Psoas muscle (tissue), 8 donors: Measurements from ENCODE around the gene C11orf98. TPM values are rescaled to one million over a fixed set of nuclear protein-coding genes. Genes with fewer than 3 reads are reported as not detected.

Experiments used
- ATAC-seq, 4 donors: fragments of 200-7000 bp; cut with Tn5 transposase; one replicate each; pipeline ENCODE4 v1.9.1; 2020; ENCODE audit warnings: moderate library complexity in 3 of 4, mild to moderate bottlenecking in 2 of 4
- DNase-seq, 2 donors: peaks; one replicate each; pipeline ENCODE4 v3.0.0-alpha.2; 2020
- H3K27ac ChIP-seq: fragments of 200-600 bp; one replicate; pipeline ENCODE4 v1.8.0; 2022
- H3K27me3 ChIP-seq, 3 donors: fragments of 200-600 bp in 1 of 3; one replicate each; pipeline versions ENCODE4 v1.6.1 to v1.8.0; 2013 to 2022; ENCODE audit warnings: low read length in 2 of 3, mild to moderate bottlenecking in 2 of 3, moderate library complexity in 1 of 3; ENCODE audit not compliant: insufficient read depth in 3 of 3
- H3K36me3 ChIP-seq, 2 donors: fragments of 200-600 bp in 1 of 2; one replicate each; pipeline versions ENCODE4 v1.6.1 to v1.8.0; 2013 to 2022; ENCODE audit warnings: low read depth in 1 of 2, mild to moderate bottlenecking in 1 of 2, moderate library complexity in 1 of 2; ENCODE audit not compliant: insufficient read depth in 1 of 2
- H3K4me1 ChIP-seq: fragments of 200-600 bp; one replicate; pipeline ENCODE4 v1.8.0; 2022
- H3K4me3 ChIP-seq: fragments of 200-600 bp; one replicate; pipeline ENCODE4 v1.8.0; 2022; ENCODE audit warnings: mild to moderate bottlenecking
- H3K9me3 ChIP-seq: fragments of 200-600 bp; one replicate; pipeline ENCODE4 v1.8.0; 2022
- WGBS, 3 donors: extraction: QIAGEN DNeasy Blood & Tissue Kit; methylation state at CpG; one replicate each; pipeline versions ENCODE4 v1.1.6 to v1.1.7; 2013; 5-methylcytosine and 5-hydroxymethylcytosine counted together
- intact Hi-C, 2 donors: fragments of 100-400 bp; cut with DNase I; formaldehyde crosslinking; loops; one replicate each; pipeline versions ENCODE4 v1.11.0 to v1.14.2; 2022
- polyA plus RNA-seq, 3 donors: library from polyadenylated mRNA; stranded (reverse); fragments of 200-250 nt; gene quantifications; one replicate each; pipeline ENCODE4 v1.2.3, GENCODE V29; 2013
- total RNA-seq, 4 donors: library from RNA; stranded (reverse); fragmentation: NEBNext Ultra II Directional in 2 of 4; extraction: Animal tissue kit (Norgen Biotek cat#: 25700) in 2 of 4; gene quantifications; one replicate each; pipeline versions ENCODE4 v1.2.1 to v1.2.4, GENCODE V29; 2021 to 2023
- TF ChIP-seq, protein P1 (sequence below): fragments of 200-600 bp; IDR thresholded peaks from one replicate; pipeline ENCODE4 v1.8.0; 2022; ENCODE audit warnings: antibody characterized with exemption
- donor health status: healthy with polysubstance abuse.
- donor health status: DM: no; HTN: no; CAD: no; lungs with moderate emphysema.
- donor health status: Bipolar disorder and iron deficiency.
- donor health status: healthy.
- donor health status: DM: yes; HTN: yes; CAD: no.
- donor health status: DM: no; HTN: no; CAD: no.
- donor health status: DM: no; HTN: no; CAD: no.
- donor health status: DM: yes; HTN: yes; CAD: no.

The C11orf98 gene
- total and polyA plus RNA-seq, 7 donors, result 29.8 to 155 (median 50.9) TPM

DNA sequence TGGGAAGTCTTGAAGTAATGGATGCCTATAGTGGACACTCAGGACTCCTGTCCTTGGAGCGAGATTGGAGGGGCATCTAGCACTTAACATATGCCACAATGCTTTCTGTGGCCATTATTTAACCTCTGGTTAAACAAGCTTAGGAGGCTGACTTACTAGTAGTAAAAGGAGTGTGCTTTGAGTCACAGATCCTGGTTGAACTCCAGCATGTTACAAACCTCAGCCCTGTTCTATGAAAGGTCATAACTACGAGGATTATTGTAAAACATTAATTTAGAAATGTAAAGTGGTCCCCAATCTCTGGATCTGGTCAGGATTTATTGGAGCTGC is 8.2 kb upstream of the C11orf98 start:
- peak overlapping the region; percentile 98 for H3K4me3 ChIP-seq
- DNase-seq (no peak), ATAC-seq (no peak)
- TF ChIP-seq, protein P1, sequence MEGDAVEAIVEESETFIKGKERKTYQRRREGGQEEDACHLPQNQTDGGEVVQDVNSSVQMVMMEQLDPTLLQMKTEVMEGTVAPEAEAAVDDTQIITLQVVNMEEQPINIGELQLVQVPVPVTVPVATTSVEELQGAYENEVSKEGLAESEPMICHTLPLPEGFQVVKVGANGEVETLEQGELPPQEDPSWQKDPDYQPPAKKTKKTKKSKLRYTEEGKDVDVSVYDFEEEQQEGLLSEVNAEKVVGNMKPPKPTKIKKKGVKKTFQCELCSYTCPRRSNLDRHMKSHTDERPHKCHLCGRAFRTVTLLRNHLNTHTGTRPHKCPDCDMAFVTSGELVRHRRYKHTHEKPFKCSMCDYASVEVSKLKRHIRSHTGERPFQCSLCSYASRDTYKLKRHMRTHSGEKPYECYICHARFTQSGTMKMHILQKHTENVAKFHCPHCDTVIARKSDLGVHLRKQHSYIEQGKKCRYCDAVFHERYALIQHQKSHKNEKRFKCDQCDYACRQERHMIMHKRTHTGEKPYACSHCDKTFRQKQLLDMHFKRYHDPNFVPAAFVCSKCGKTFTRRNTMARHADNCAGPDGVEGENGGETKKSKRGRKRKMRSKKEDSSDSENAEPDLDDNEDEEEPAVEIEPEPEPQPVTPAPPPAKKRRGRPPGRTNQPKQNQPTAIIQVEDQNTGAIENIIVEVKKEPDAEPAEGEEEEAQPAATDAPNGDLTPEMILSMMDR, result no peak
- H3K27me3 ChIP-seq, result no peaks in the 10 kb centered on the region
- H3K27ac ChIP-seq, result peak overlapping the region; percentile 87
- H3K36me3 ChIP-seq, result peaks cover 6 to 52% of the 10 kb centered on the region in 2 donors
- peaks cover 43% of the 10 kb centered on the region for H3K4me1 ChIP-seq
- H3K9me3 ChIP-seq, result no peaks in the 10 kb centered on the region
- intact Hi-C loops, result no loop called here
- WGBS, 3 donors, result 70 to 82% (median 74%) methylated on average over 2 of the region's 2 CpGs

DNA sequence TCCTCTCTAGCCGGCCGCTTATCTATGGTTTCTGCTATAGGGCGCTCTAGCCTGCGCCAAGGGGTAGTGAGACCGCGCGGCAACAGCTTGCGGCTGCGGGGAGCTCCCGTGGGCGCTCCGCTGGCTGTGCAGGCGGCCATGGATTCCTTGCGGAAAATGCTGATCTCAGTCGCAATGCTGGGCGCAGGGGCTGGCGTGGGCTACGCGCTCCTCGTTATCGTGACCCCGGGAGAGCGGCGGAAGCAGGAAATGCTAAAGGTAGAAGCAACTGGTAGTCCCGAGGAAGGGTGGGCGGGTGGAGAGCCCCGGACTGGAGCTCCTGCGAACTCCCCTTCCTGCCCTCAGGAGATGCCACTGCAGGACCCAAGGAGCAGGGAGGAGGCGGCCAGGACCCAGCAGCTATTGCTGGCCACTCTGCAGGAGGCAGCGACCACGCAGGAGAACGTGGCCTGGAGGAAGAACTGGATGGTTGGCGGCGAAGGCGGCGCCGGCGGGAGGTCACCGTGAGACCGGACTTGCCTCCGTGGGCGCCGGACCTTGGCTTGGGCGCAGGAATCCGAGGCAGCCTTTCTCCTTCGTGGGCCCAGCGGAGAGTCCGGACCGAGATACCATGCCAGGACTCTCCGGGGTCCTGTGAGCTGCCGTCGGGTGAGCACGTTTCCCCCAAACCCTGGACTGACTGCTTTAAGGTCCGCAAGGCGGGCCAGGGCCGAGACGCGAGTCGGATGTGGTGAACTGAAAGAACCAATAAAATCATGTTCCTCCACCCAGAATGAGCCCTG is 6.8 kb upstream of the C11orf98 start, which contains the start of the genes LBHD1 and UQCC3:
Gene LBHD1, minus strand, starts transcription at position 660 of the 782 bp plus-strand sequence. CDS start 2,236 bp downstream, outside the sequence.
Gene UQCC3, plus strand, starts transcription at position 66 of the 782 bp plus-strand sequence. Its CDS starts 73 bp downstream, at position 139.
- ATAC-seq (peak; percentile 78 to 87 (median 84)), DNase-seq (peak; percentile 74 to 85)
- TF ChIP-seq, protein P1, result no peak
- no peaks in the 10 kb centered on the region for H3K9me3 ChIP-seq
- peaks cover 9 to 51% of the 10 kb centered on the region in 2 donors for H3K36me3 ChIP-seq
- H3K27me3 ChIP-seq, result no peaks in the 10 kb centered on the region
- peak within 1 kb of the TSS; percentile 98 for H3K4me3 ChIP-seq
- WGBS, 3 donors, result 0% methylated on average over 58 to 59 of the region's 59 CpGs
- peaks cover 43% of the 10 kb centered on the region for H3K4me1 ChIP-seq
- intact Hi-C loops, result no loop called here
- H3K27ac ChIP-seq, result peak within 1 kb of the TSS; percentile 87

DNA sequence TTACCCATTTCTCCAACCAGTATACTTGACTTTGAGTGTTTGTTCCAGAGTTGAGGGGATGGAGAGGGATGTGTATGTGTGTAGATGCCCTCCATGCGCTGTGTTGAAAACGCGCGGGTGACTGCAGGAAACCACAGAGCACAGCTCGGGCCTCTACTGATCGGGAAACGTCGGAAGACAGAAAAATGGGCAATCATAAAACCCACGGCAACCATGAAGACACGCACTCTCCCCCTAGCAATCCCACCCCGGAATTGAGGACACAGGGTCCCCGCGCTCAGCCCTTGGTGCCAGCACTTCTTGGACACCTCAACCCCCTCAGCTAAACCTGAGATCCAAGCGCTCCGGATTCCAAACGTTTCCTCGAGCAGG is 6.2 kb upstream of the C11orf98 start:
- no peak for DNase-seq
- intact Hi-C loops, result no loop called here
- H3K36me3 ChIP-seq, result peaks cover 4 to 51% of the 10 kb centered on the region in 2 donors
- no peaks in the 10 kb centered on the region for H3K9me3 ChIP-seq
- 0% methylated on average over 17 of the region's 17 CpGs for WGBS, 3 donors
- peak overlapping the region; percentile 98 for H3K4me3 ChIP-seq
- TF ChIP-seq, protein P1, result no peak
- no peaks in the 10 kb centered on the region for H3K27me3 ChIP-seq
- peaks cover 45% of the 10 kb centered on the region for H3K4me1 ChIP-seq
- ATAC-seq, result peak; percentile 12 to 45 (median 33)
- H3K27ac ChIP-seq, result peak overlapping the region; percentile 87

DNA sequence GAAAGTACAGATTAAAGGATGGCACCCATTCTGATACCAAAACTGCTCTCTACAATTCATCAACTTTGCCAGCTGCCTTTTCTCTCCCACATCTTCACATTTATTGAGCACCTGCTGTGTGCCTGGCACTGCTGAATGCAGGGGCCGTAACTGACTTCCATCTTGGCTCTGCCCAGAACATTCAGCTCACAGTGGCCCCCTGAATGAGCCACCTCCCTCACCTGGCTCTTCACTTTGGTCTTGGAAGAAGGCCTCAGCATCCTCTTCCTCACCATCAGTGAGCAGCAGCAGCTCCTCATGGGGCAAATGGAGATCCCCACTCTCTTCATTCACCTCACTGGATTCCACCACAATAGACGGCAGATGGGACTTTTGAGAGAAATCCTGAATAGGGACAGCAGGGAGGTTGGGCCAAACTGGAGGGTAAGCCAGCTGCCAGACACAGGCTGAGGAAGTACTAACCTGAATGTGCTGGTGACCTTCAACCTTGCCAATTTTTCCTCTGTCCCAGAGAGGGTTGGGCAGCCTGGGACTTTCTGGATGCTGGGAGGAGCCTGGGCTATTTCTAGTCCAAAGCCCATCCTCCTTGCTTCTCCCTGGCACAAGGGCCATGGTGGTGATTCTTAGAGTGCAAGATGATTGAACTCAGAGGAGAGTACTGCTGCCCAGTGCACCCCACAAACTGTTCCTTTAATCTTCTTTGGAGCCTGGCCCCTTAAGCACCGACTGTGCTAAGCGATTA is 4.6 kb upstream of the C11orf98 start:
- no peaks in the 10 kb centered on the region for H3K27me3 ChIP-seq
- H3K4me1 ChIP-seq, result peaks cover 48% of the 10 kb centered on the region
- DNase-seq (no peak), ATAC-seq (no peak)
- no peak overlapping the region for H3K4me3 ChIP-seq
- TF ChIP-seq, protein P1, result no peak
- 41 to 69% (median 45%) methylated on average over 4 of the region's 4 CpGs for WGBS, 3 donors
- H3K36me3 ChIP-seq, result peaks cover 3 to 37% of the 10 kb centered on the region in 2 donors
- intact Hi-C loops, result no loop called here
- H3K9me3 ChIP-seq, result no peaks in the 10 kb centered on the region
- peak overlapping the region; percentile 87 for H3K27ac ChIP-seq
